Activated CD4-positive, alpha-beta T cell treated with anti-CD3 and anti-CD28 coated beads for 36 hours (primary cell): Measurements from ENCODE around the gene HCK. TPM values are rescaled to one million over a fixed set of nuclear protein-coding genes. Genes with fewer than 3 reads are reported as not detected.

Source experiments
- ATAC-seq: fragments of 200-7000 bp; cut with Tn5 transposase; one replicate; pipeline ENCODE4 v1.10.0; 2021; ENCODE audit warnings: mild to moderate bottlenecking, moderate library complexity
- CTCF ChIA-PET: fragments of 350-600 bp; sonication (Branson Sonifier 250); formaldehyde crosslinking; loops from one replicate; lab custom pipeline; 2021; ENCODE audit warnings: antibody characterized with exemption; lab: Charles Lee
- POLR2A ChIA-PET: fragments of 350-600 bp; sonication (Branson Sonifier 250); formaldehyde crosslinking; loops from one replicate; lab custom pipeline; 2021; ENCODE audit warnings: antibody characterized with exemption, inconsistent platforms; lab: Charles Lee
- DNase-seq: peaks from one replicate; pipeline ENCODE4 v3.0.0-alpha.2; 2020
- H3K27ac Mint-ChIP-seq: one replicate; pipeline ENCODE4 v1.8.0; 2021; ENCODE audit warnings: mixed read lengths
- H3K27me3 Mint-ChIP-seq: one replicate; pipeline ENCODE4 v1.8.0; 2021; ENCODE audit warnings: mixed read lengths
- H3K36me3 Mint-ChIP-seq: one replicate; pipeline ENCODE4 v1.8.0; 2021; ENCODE audit warnings: low read depth, mixed read lengths
- H3K4me1 Mint-ChIP-seq: one replicate; pipeline ENCODE4 v1.8.0; 2021; ENCODE audit warnings: mixed read lengths
- H3K4me3 Mint-ChIP-seq: one replicate; pipeline ENCODE4 v1.8.0; 2021; ENCODE audit warnings: mild to moderate bottlenecking, moderate library complexity, mixed read lengths
- H3K9me3 Mint-ChIP-seq: one replicate; pipeline ENCODE4 v1.8.0; 2021; ENCODE audit warnings: low read depth, mixed read lengths
- intact Hi-C, 2 experiments: fragments of 100-400 bp; cut with DNase I in 1 of 2; cut with micrococcal nuclease in 1 of 2; formaldehyde crosslinking; loops; one replicate each; pipeline versions ENCODE4 v1.14.2 to v1.15.1; 2022 to 2024; cut with DNase I, micrococcal nuclease
- total RNA-seq, 2 experiments: library from RNA; stranded (reverse); gene quantifications; one replicate each; pipeline ENCODE4 v1.2.3, GENCODE V29; 2021

The HCK gene
- total RNA-seq, 2 experiments from 2014 or later = not detected

- Mint-ChIP-seq H3K4me1 (no peaks in the 10 kb centered on the region), H3K4me3 (no peak overlapping the region), H3K9me3 (no peaks in the 10 kb centered on the region), H3K27me3 (peaks cover 13% of the 10 kb centered on the region), H3K27ac (no peak overlapping the region), H3K36me3 (no peaks in the 10 kb centered on the region)
- ChIA-PET CTCF (interaction anchor here (0.8 to 1.4 kb wide), 3 partner anchors 12 to 47 kb away, joined by 3 to 7 read pairs (median 3); no protein-coding TSS in a partner anchor), POLR2A (no interaction called here)
- ATAC-seq (no peak), DNase-seq (no peak)
- intact Hi-C loops = no loop called here
Observed at GRCh38 chr20:32078791-32079190, 26.7 kb downstream of the HCK start.

- Mint-ChIP-seq H3K4me1 (no peaks in the 10 kb centered on the region), H3K27me3 (peaks cover 13% of the 10 kb centered on the region), H3K4me3 (no peak overlapping the region), H3K36me3 (no peaks in the 10 kb centered on the region), H3K27ac (no peak overlapping the region), H3K9me3 (no peaks in the 10 kb centered on the region)
- DNase-seq (no peak), ATAC-seq (no peak)
- POLR2A ChIA-PET = no interaction called here
- CTCF ChIA-PET = interaction anchor here (0.6 to 1.4 kb wide), 4 partner anchors 12 to 233 kb away, joined by 3 to 7 read pairs (median 3); no protein-coding TSS in a partner anchor
- intact Hi-C loops = no loop called here
Observed at GRCh38 chr20:32079655-32080109, 27.6 kb downstream of the HCK start.

- intact Hi-C loops = no loop called here
- no peaks in the 10 kb centered on the region for H3K9me3 Mint-ChIP-seq
- H3K27me3 Mint-ChIP-seq = peaks cover 13% of the 10 kb centered on the region
- DNase-seq (no peak), ATAC-seq (no peak)
- no peaks in the 10 kb centered on the region for H3K36me3 Mint-ChIP-seq
- ChIA-PET POLR2A (no interaction called here), CTCF (interaction anchor here (0.6 to 1.1 kb wide), 3 partner anchors 49 to 228 kb away, joined by 3 to 4 read pairs (median 3); no protein-coding TSS in a partner anchor)
- H3K27ac Mint-ChIP-seq = no peak overlapping the region
- H3K4me3 Mint-ChIP-seq = no peak overlapping the region
- H3K4me1 Mint-ChIP-seq = no peaks in the 10 kb centered on the region
Observed at GRCh38 chr20:32080783-32081182, 28.7 kb downstream of the HCK start.

DNA sequence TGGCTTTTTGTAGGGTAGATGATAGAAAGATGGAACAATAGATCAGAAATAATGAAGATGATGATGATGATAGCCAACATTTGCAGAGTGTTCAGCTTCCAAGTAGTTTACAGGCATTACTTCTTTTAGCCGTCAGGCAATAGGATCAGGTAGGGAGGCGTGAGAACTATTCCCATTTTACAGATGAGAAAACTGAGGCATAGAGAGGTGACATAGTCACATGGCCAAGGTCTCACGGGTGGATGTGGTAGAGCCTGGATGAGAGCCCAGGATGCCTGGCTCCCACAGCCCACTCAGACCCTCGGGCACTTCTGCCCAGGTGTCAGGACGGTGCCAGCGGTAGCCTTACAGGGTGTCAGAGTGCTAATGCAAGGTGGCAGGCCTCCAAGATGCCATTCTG lies 31.4 kb downstream of the HCK start:
- Mint-ChIP-seq H3K9me3 (no peaks in the 10 kb centered on the region), H3K36me3 (no peaks in the 10 kb centered on the region), H3K4me3 (no peak overlapping the region), H3K27ac (no peak overlapping the region), H3K27me3 (peaks cover 6% of the 10 kb centered on the region), H3K4me1 (no peaks in the 10 kb centered on the region)
- ChIA-PET POLR2A (no interaction called here), CTCF (interaction anchor here (1.0 kb wide), 1 partner anchor 41 kb away, joined by 5 read pairs; no protein-coding TSS in a partner anchor)
- intact Hi-C loops = no loop called here
- DNase-seq = no peak
- no peak for ATAC-seq

DNA sequence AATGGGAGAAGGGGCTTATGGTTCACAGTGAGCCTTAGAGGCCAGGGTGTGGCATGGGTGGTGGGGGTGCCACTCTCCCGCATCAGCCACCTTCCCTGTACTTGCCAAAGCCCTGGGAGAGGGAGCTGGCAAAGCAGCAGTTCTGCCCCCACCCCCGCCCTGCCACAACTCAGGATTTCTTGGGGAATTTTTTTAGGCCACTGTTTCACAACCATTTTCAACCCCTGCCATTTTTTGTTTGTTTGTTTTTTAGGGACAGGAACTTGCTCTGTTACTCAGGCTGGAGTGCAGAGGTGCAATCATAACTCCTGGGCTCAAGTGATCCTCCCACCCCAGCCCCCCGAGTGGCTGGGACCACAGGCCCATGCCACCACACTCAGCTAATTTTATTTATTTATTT lies 35.0 kb downstream of the HCK start:
- peaks cover 2% of the 10 kb centered on the region for H3K4me1 Mint-ChIP-seq
- POLR2A ChIA-PET = no interaction called here
- CTCF ChIA-PET = interaction anchor here (0.7 kb wide), 1 partner anchor 264 kb away, joined by 3 read pairs; no protein-coding TSS in a partner anchor
- no peak overlapping the region for H3K4me3 Mint-ChIP-seq
- no peaks in the 10 kb centered on the region for H3K36me3 Mint-ChIP-seq
- ATAC-seq = no peak
- peaks cover 6% of the 10 kb centered on the region for H3K27me3 Mint-ChIP-seq
- no peaks in the 10 kb centered on the region for H3K9me3 Mint-ChIP-seq
- H3K27ac Mint-ChIP-seq = no peak overlapping the region
- DNase-seq = no peak
- intact Hi-C loops = no loop called here

GRCh38 chr20:32088759-32089158 lies 36.7 kb downstream of the HCK start:
- intact Hi-C loops = no loop called here
- no peaks in the 10 kb centered on the region for H3K9me3 Mint-ChIP-seq
- H3K27ac Mint-ChIP-seq = no peak overlapping the region
- H3K27me3 Mint-ChIP-seq = peaks cover 12% of the 10 kb centered on the region
- ATAC-seq (no peak), DNase-seq (no peak)
- peaks cover 2% of the 10 kb centered on the region for H3K4me1 Mint-ChIP-seq
- H3K4me3 Mint-ChIP-seq = no peak overlapping the region
- no peaks in the 10 kb centered on the region for H3K36me3 Mint-ChIP-seq
- ChIA-PET CTCF (interaction anchor here (1.0 to 5.1 kb wide), 5 partner anchors 17 to 360 kb away, joined by 3 to 32 read pairs (median 4); no protein-coding TSS in a partner anchor), POLR2A (no interaction called here)

- H3K27ac Mint-ChIP-seq = no peak overlapping the region
- no peaks in the 10 kb centered on the region for H3K9me3 Mint-ChIP-seq
- no peaks in the 10 kb centered on the region for H3K36me3 Mint-ChIP-seq
- intact Hi-C loops = no loop called here
- no peak for ATAC-seq
- POLR2A ChIA-PET = no interaction called here
- CTCF ChIA-PET = interaction anchor here (0.5 to 5.1 kb wide), 13 partner anchors 8 to 266 kb away, joined by 3 to 32 read pairs (median 5); no protein-coding TSS in a partner anchor
- peaks cover 18% of the 10 kb centered on the region for H3K27me3 Mint-ChIP-seq
- H3K4me1 Mint-ChIP-seq = peaks cover 2% of the 10 kb centered on the region
- H3K4me3 Mint-ChIP-seq = no peak overlapping the region
- DNase-seq = no peak
Observed at GRCh38 chr20:32089637-32090362, 37.8 kb downstream of the HCK start.

GRCh38 chr20:32091888-32092346 lies 39.9 kb downstream of the HCK start:
- ChIA-PET POLR2A (interaction anchor here (0.5 to 0.6 kb wide), 2 partner anchors 238 to 292 kb away, joined by 3 read pairs; no protein-coding TSS in a partner anchor), CTCF (interaction anchor here (0.8 to 5.1 kb wide), 25 partner anchors 9 to 269 kb away, joined by 3 to 32 read pairs (median 5); partner anchors contain the start of gene PDRG1)
- intact Hi-C loops = loop anchor here (1.0 to 2.0 kb wide), 4 partner anchors 61 to 270 kb away; no protein-coding TSS in a partner anchor
- Mint-ChIP-seq H3K27ac (no peak overlapping the region), H3K9me3 (no peaks in the 10 kb centered on the region), H3K4me3 (no peak overlapping the region), H3K27me3 (peaks cover 14% of the 10 kb centered on the region), H3K4me1 (peaks cover 2% of the 10 kb centered on the region), H3K36me3 (no peaks in the 10 kb centered on the region)
- DNase-seq = peak; percentile 92
- ATAC-seq = peak; percentile 96

DNA sequence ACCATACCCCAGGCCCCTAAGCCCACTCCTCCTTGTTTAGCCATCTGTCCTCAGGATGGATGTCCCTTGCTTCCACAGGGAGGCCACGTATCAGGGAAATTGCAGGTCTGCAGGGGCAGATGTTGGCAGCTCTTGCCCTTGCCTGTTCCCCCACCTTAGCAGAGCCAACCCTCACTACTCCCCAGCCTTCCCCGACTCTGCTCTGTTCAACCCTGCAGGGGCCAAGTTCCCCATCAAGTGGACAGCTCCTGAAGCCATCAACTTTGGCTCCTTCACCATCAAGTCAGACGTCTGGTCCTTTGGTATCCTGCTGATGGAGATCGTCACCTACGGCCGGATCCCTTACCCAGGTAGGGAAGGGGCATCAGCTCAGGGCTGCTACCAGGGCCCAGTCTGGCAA lies 46.7 kb downstream of the HCK start:
- intact Hi-C loops = no loop called here
- Mint-ChIP-seq H3K4me3 (no peak overlapping the region), H3K9me3 (no peaks in the 10 kb centered on the region), H3K27me3 (peaks cover 14% of the 10 kb centered on the region), H3K4me1 (no peaks in the 10 kb centered on the region), H3K36me3 (no peaks in the 10 kb centered on the region), H3K27ac (no peak overlapping the region)
- DNase-seq (no peak), ATAC-seq (no peak)
- CTCF ChIA-PET = interaction anchor here (1.3 to 1.6 kb wide), 2 partner anchors 10 to 252 kb away, joined by 3 to 4 read pairs; partner anchors contain the start of gene TM9SF4
- POLR2A ChIA-PET = no interaction called here

- ChIA-PET CTCF (interaction anchor here (0.6 to 1.9 kb wide), 5 partner anchors 10 to 286 kb away, joined by 3 to 7 read pairs (median 4); no protein-coding TSS in a partner anchor), POLR2A (no interaction called here)
- Mint-ChIP-seq H3K27me3 (peaks cover 2% of the 10 kb centered on the region), H3K27ac (no peak overlapping the region), H3K4me3 (peak overlapping the region; percentile 97), H3K9me3 (no peaks in the 10 kb centered on the region), H3K36me3 (peaks cover 9% of the 10 kb centered on the region), H3K4me1 (peaks cover 29% of the 10 kb centered on the region)
- ATAC-seq (no peak), DNase-seq (no peak)
- intact Hi-C loops = loop anchor here (1.0 to 10.0 kb wide), 9 partner anchors 98 to 1886 kb away; partner anchors contain the start of genes PLAGL2 (in 2 of the 2), POFUT1 (in 2 of the 2), ASXL1 (in 1 of the 2) and KIF3B (in 1 of the 2)
Observed at GRCh38 chr20:32108814-32109391, 56.9 kb downstream of the HCK start.
